Medulla oblongata (tissue), 1 donor: Measurements from ENCODE around the gene ICAM4.
A peak's percentile ranks its signal among the peaks of the same experiment; 100 is the strongest.
"Not testable (repeated sequence)": the region's sequence is repeated elsewhere in the genome, so short reads cannot be mapped to it uniquely, and the experiment has no call there.

Experiments
- DNase-seq: peaks from one replicate; pipeline ENCODE4 v3.0.0-alpha.2; 2015; ENCODE audit errors: extremely low spot score

The ICAM4 gene

GRCh38 chr19:10286803-10287737 is at the start of gene ICAM4:
Gene ICAM4 (plus strand): TSS chr19:10286955. CDS start chr19:10287013, 58 bp downstream.
- DNase-seq: no peak

DNA sequence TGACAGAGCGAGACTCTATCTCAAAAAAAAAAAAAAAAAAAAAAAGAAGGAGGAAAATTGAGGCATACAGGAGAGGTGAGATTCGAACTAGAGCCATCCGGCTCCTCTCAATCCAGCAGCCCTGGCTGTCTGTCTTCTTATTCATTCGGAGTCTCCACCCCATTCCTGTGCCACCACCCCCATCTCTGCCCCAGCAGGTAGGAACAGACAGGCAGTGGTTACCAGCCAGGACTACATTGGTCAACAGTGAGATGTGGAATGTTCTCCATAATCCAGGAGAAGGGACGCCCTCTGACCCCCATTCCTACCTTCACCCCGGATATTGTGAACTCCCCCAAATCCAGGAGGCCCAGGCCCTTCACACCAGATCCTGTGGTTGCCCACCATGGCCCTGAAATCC is 49.1 kb upstream of the ICAM4 start:
- no peak for DNase-seq

GRCh38 chr19:10238172-10238783 is 48.5 kb upstream of the ICAM4 start:
- no peak for DNase-seq

GRCh38 chr19:10241826-10242449 is 44.8 kb upstream of the ICAM4 start:
- DNase-seq: not testable (repeated sequence)

- no peak for DNase-seq
Observed at GRCh38 chr19:10243606-10244005, 43.1 kb upstream of the ICAM4 start.

DNA sequence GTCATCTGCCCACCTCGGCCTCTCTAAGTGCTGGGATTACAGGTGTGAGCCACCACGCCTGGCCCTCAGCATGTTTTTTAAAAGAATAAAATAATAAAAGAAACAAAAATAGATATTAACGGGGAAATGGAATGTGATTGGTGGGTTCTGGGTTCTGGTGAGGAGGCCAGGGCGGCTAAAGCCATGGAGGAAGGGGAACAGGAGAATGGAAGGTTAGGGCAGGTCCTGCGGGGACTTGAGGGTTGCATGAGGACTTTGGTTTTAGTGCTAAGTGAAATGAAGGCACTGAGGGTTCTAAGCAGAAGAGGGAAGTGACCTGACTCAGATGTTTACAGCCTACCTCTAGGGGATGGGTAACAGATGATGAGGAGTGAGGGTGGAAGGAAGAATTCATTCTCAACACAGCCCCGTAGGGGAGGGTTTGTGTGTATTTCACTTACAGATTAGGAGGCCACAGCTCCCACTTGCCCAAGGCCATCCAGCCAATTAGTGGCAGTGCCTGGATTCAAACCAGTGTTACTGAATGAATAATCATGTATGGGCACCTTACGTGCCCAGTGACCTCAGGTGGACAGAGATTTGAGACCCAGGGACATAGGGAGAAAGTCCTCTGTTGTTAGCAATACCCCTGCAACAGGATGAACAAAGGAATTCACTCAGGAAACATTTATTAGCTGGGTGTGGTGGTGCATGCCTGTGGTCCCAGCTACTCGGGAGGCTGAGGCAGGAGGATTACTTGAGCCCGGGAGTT is 41.4 kb upstream of the ICAM4 start:
- no peak for DNase-seq

GRCh38 chr19:10246511-10246910 is 40.2 kb upstream of the ICAM4 start:
- no peak for DNase-seq

DNA sequence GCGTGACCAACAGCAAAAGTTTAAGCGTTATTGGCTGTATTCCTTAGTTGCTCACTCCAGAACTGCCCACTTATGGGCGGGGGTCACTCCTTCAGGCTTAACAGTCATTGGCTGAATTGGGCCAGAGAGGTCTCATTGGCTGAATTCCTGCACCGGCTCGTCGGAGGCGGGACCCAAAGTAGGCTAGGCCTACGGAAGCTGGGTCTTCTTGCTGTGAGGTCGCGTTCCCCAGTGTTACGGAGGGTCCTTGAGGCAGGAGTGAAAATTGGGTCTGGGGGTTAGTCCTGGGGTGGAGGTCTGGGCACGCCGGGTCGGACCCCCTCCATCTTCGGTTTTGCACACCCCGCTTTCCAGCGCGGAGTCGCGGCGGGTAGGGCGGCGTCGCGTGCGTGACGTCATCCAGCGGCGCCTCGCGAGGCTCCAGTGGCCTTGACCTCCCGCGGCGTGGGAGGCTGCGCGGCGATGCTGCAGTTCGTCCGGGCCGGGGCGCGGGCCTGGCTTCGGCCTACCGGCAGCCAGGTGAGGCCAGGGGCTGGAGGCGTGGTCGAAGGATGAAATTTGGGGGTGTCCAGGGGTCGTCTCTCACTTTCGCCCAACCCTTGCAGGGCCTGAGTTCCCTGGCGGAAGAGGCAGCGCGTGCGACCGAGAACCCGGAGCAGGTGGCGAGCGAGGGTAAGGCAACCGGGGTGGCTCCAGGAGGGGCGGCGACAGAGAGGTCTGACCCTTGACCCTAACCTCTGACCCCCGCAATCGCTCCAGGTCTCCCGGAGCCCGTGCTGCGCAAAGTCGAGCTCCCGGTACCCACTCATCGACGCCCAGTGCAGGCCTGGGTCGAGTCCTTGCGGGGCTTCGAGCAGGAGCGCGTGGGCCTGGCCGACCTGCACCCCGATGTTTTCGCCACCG is 34.7 kb upstream of the ICAM4 start, which contains the start of gene MRPL4:
TSS of gene MRPL4 (plus strand) at position 423 of the 903 bp plus-strand sequence. CDS start at position 463, 40 bp downstream.
- DNase-seq: peak; percentile 99

GRCh38 chr19:10252707-10253106 is 34.0 kb upstream of the ICAM4 start:
- DNase-seq: no peak

DNA sequence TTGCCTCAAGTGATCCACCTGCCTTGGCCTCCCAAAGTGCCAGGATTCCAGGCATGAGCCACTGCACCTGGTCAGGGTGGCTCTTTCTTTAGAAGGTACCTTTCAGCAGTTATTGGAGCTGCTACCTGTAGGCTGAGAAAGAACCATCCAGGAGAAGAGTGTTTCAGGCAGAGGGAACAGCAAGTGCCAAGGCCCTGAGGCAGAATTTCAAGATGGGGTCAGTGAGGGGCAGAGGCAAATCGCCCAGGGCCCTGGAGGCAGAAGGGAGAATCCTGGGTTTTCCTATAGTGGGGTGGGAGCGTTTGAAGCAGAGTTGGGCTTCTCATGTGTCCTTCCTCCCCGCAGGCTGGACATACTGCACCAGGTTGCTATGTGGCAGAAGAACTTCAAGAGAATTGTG is 32.5 kb upstream of the ICAM4 start:
- no peak for DNase-seq

- no peak for DNase-seq
Observed at GRCh38 chr19:10255358-10255757, 31.4 kb upstream of the ICAM4 start.

DNA sequence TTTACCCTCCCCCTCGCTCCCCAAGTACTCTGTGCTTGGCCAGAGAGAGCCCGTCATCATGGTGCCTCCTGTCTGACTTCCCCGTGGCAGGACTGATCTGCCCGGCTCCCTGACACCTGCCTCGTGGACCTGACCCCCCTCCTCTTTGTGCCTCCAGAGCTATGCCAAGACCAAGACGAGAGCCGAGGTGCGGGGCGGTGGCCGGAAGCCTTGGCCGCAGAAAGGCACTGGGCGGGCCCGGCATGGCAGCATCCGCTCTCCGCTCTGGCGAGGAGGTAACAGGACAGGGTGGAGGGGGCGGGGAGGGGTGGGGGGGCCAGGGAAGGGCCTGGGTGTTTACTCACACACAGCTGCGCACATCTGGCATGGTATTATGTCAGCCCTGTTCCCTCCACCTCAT is 30.2 kb upstream of the ICAM4 start:
- no peak for DNase-seq

GRCh38 chr19:10256970-10257615 is 29.7 kb upstream of the ICAM4 start:
- no peak for DNase-seq

- DNase-seq: no peak
Observed at GRCh38 chr19:10258080-10258710, 28.6 kb upstream of the ICAM4 start.

- peak; percentile 76 for DNase-seq
Observed at GRCh38 chr19:10259162-10259905, 27.4 kb upstream of the ICAM4 start.

- DNase-seq: no peak
Observed at GRCh38 chr19:10260141-10260584, 26.6 kb upstream of the ICAM4 start.

GRCh38 chr19:10262771-10263170 is 24.0 kb upstream of the ICAM4 start:
- no peak for DNase-seq

DNA sequence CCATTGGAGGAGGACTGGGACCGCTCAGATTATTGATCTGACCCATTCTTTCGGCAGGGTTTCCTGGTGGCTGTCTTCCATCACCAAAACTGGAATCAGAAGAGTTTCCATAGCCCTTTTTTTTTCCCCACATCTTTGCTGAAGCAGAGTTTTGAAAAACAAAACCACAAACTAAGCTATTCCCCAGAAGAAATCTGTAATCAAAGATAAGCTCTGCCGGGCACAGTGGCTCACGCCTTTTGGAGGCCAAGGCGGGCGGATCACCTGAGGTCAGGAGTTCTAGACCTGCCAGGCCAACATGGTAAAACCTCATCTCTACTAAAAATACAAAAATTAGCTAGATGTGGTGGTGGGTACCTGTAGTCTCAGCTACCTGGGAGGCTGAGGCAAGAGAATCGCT is 20.0 kb upstream of the ICAM4 start:
- no peak for DNase-seq

GRCh38 chr19:10268071-10268470 is 18.7 kb upstream of the ICAM4 start:
- no peak for DNase-seq
